Astrocyte (in vitro differentiated cells and primary cell): ENCODE measurements around the gene AFF2. TPM values are rescaled to one million over a fixed set of nuclear protein-coding genes. Genes with fewer than 3 reads are reported as not detected.

ENCODE experiments used
- DNase-seq: peaks from one replicate; pipeline ENCODE4 v3.0.0-alpha.2; 2010; ENCODE audit warnings: low read depth
- FAIRE-seq: peaks from 2 replicates; lab custom pipeline; 2011; peaks lifted over from hg19 to GRCh38; lab: Jason Lieb, UNC
- H2AFZ ChIP-seq: 2 replicates; pipeline ENCODE4 v1.6.0; 2012; ENCODE audit warnings: low read depth, low read length, inconsistent platforms
- H3K27ac ChIP-seq: 2 replicates; pipeline ENCODE4 v1.5.1; 2011; ENCODE audit warnings: low read depth, low read length, inconsistent platforms
- H3K27me3 ChIP-seq: 2 replicates; pipeline ENCODE4 v1.6.0; 2011; ENCODE audit warnings: low read length, inconsistent platforms; ENCODE audit not compliant: insufficient read depth
- H3K36me3 ChIP-seq: 2 replicates; pipeline ENCODE4 v1.5.1; 2011; ENCODE audit warnings: low read length, inconsistent platforms; ENCODE audit not compliant: insufficient read depth
- H3K4me1 ChIP-seq: 2 replicates; pipeline ENCODE4 v1.5.1; 2011; ENCODE audit warnings: low read length, inconsistent platforms; ENCODE audit not compliant: insufficient read depth
- H3K4me2 ChIP-seq: 2 replicates; pipeline ENCODE4 v1.6.0; 2012; ENCODE audit warnings: low read length, inconsistent platforms
- H3K4me3 ChIP-seq: 2 replicates; pipeline ENCODE4 v1.5.1; 2011; ENCODE audit warnings: low read depth, mild to moderate bottlenecking, low read length, inconsistent platforms; ENCODE audit not compliant: insufficient read depth
- H3K79me2 ChIP-seq: 2 replicates; pipeline ENCODE4 v1.6.0; 2012; ENCODE audit warnings: mild to moderate bottlenecking, low read length, inconsistent platforms; ENCODE audit not compliant: insufficient read depth
- H3K9ac ChIP-seq: 2 replicates; pipeline ENCODE4 v1.6.0; 2012; ENCODE audit warnings: mild to moderate bottlenecking, low read length, inconsistent platforms
- H3K9me3 ChIP-seq: 2 replicates; pipeline ENCODE4 v1.5.1; 2012; ENCODE audit warnings: low read depth, mild to moderate bottlenecking, low read length, inconsistent platforms; ENCODE audit not compliant: insufficient read depth
- H4K20me1 ChIP-seq: 2 replicates; pipeline ENCODE4 v1.6.0; 2012; ENCODE audit warnings: low read length, inconsistent platforms; ENCODE audit not compliant: insufficient read depth
- H3K27ac Mint-ChIP-seq: one replicate; pipeline ENCODE4 v1.8.0; 2021; ENCODE audit warnings: mild to moderate bottlenecking, mixed read lengths; ENCODE audit not compliant: unreplicated experiment
- H3K27me3 Mint-ChIP-seq: one replicate; pipeline ENCODE4 v1.8.0; 2021; ENCODE audit warnings: low read depth, mixed read lengths; ENCODE audit not compliant: unreplicated experiment
- H3K36me3 Mint-ChIP-seq: one replicate; pipeline ENCODE4 v1.8.0; 2021; ENCODE audit warnings: low read depth, mixed read lengths; ENCODE audit not compliant: unreplicated experiment
- H3K4me1 Mint-ChIP-seq: one replicate; pipeline ENCODE4 v1.8.0; 2021; ENCODE audit warnings: low read depth, mixed read lengths; ENCODE audit not compliant: unreplicated experiment
- H3K4me3 Mint-ChIP-seq: one replicate; pipeline ENCODE4 v1.8.0; 2021; ENCODE audit warnings: mild to moderate bottlenecking, moderate library complexity, mixed read lengths; ENCODE audit not compliant: unreplicated experiment
- H3K9me3 Mint-ChIP-seq: one replicate; pipeline ENCODE4 v1.8.0; 2021; ENCODE audit warnings: mild to moderate bottlenecking, mixed read lengths; ENCODE audit not compliant: unreplicated experiment
- CTCF ChIP-seq: IDR thresholded peaks from 2 replicates; pipeline ENCODE4 v1.5.1; 2011; ENCODE audit warnings: low read depth, mild to moderate bottlenecking, inconsistent platforms, low read length, moderate library complexity; ENCODE audit not compliant: insufficient read depth
- EZH2 ChIP-seq: IDR thresholded peaks from 2 replicates; pipeline ENCODE4 v1.6.1; 2012; ENCODE audit warnings: mild to moderate bottlenecking, low read length, inconsistent platforms; ENCODE audit not compliant: insufficient read depth
- total RNA-seq: library from RNA; stranded (reverse); gene quantifications from 2 replicates; pipeline ENCODE4 v1.2.1, GENCODE V29; 2021

The AFF2 gene
- total RNA-seq, 1 donor from 2014 or later = 8.3 TPM

- no peaks in the 10 kb centered on the region for H3K9me3 ChIP-seq
Observed at GRCh38 chrX:148956352-148956751, 455.9 kb downstream of the AFF2 start.

DNA sequence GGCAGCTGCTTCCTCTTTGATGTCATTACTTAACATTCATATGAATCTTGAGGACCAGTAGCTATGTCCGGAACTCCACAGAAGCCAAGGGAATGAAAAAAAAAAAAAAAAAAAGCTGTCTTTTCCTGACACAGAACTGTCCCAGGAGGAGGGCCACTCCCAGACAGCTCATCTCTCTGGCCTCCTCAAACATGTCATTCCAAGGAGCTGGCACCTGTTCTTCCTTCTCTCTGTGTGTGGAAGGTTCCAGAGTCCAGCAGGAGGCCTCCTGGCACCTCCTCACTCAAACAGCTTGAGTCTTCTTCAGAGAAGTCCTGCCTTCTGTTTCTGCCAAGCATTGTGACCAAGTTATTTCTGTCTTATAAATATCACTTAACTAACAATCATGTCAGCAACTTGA, 458.5 kb downstream of the AFF2 start:
- Histone ChIP-seq H4K20me1 (no peaks in the 10 kb centered on the region), H3K4me3 (no peak overlapping the region), H3K27me3 (no peaks in the 10 kb centered on the region), H2AFZ (no peak overlapping the region), H3K79me2 (no peaks in the 10 kb centered on the region), H3K4me2 (no peak overlapping the region), H3K27ac (no peak overlapping the region), H3K36me3 (no peaks in the 10 kb centered on the region), H3K9me3 (no peaks in the 10 kb centered on the region), H3K9ac (no peak overlapping the region), H3K4me1 (no peaks in the 10 kb centered on the region)
- Mint-ChIP-seq H3K27me3 (no peaks in the 10 kb centered on the region), H3K27ac (no peak overlapping the region), H3K4me3 (no peak overlapping the region), H3K36me3 (peaks cover 2% of the 10 kb centered on the region), H3K9me3 (peaks cover 2% of the 10 kb centered on the region), H3K4me1 (no peaks in the 10 kb centered on the region)
- no peak for DNase-seq
- no peak for FAIRE-seq
- TF ChIP-seq EZH2 (no peak), CTCF (no peak)

More at GRCh38 chrX:148956352-148956751, 455.9 kb downstream of the AFF2 start:
- H3K4me3 ChIP-seq = no peak overlapping the region
- Mint-ChIP-seq H3K4me3 (no peak overlapping the region), H3K9me3 (peaks cover 2% of the 10 kb centered on the region), H3K4me1 (no peaks in the 10 kb centered on the region), H3K27me3 (no peaks in the 10 kb centered on the region), H3K27ac (no peak overlapping the region), H3K36me3 (peaks cover 2% of the 10 kb centered on the region)
- DNase-seq (no peak), FAIRE-seq (no peak)
- H3K4me2 ChIP-seq = no peak overlapping the region
- no peaks in the 10 kb centered on the region for H3K4me1 ChIP-seq
- no peak overlapping the region for H2AFZ ChIP-seq
- no peaks in the 10 kb centered on the region for H3K36me3 ChIP-seq
- no peak overlapping the region for H3K9ac ChIP-seq
- TF ChIP-seq EZH2 = no peak
- no peak for TF ChIP-seq CTCF
- H3K27ac ChIP-seq = no peak overlapping the region
- H3K27me3 ChIP-seq = no peaks in the 10 kb centered on the region
- H4K20me1 ChIP-seq = no peaks in the 10 kb centered on the region
- H3K79me2 ChIP-seq = no peaks in the 10 kb centered on the region

- Histone ChIP-seq H3K27ac (no peak overlapping the region), H3K9me3 (no peaks in the 10 kb centered on the region), H3K9ac (no peak overlapping the region), H3K4me3 (no peak overlapping the region), H3K4me2 (no peak overlapping the region), H2AFZ (no peak overlapping the region), H3K79me2 (no peaks in the 10 kb centered on the region), H3K27me3 (no peaks in the 10 kb centered on the region), H3K36me3 (no peaks in the 10 kb centered on the region), H4K20me1 (no peaks in the 10 kb centered on the region), H3K4me1 (no peaks in the 10 kb centered on the region)
- no peaks in the 10 kb centered on the region for H3K4me1 Mint-ChIP-seq
- no peaks in the 10 kb centered on the region for H3K27me3 Mint-ChIP-seq
- H3K9me3 Mint-ChIP-seq = peaks cover 2% of the 10 kb centered on the region
- TF ChIP-seq EZH2 (no peak), CTCF (no peak)
- peaks cover 2% of the 10 kb centered on the region for H3K36me3 Mint-ChIP-seq
- DNase-seq = peak; percentile 0
- no peak overlapping the region for H3K27ac Mint-ChIP-seq
- H3K4me3 Mint-ChIP-seq = no peak overlapping the region
- FAIRE-seq = peak; percentile 49
Observed at GRCh38 chrX:148960060-148960459, 459.6 kb downstream of the AFF2 start.
